ENCODE results near the gene SDF4. TPM values are rescaled to one million over a fixed set of nuclear protein-coding genes. Genes with fewer than 3 reads are reported as not detected.

The SDF4 gene
- total and polyA plus RNA-seq, 2 of the 13 experiments (the other 11 are each of a cell fraction or from before 2014, with no cell fraction given), result 80.8 to 107 TPM

DNA sequence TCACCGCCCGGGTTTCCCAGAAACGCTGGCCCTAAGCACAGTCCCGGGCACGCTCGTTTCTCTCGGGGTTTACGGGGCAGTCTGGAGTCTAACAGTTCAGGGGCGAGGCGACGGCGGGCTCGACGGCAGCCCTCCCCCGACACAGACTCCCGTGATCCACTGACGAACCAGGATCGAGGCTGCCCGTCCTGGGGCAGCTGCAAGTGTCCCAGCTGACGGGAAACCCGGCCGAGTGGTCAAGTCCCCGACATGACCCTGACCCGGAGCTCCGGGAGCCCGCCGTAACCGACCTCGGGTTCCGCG lies 41.4 kb upstream of the SDF4 start:
- in situ Hi-C loops (cut with HindIII; ENCODE audit: extremely low pct_ligation_motif_present, low pct_unique_long_range_greater_than_20kb) (no loop called here), intact Hi-C loops (cut with micrococcal nuclease; ENCODE audit: unreplicated experiment) (no loop called here)
- Histone ChIP-seq H3K4me2 (ENCODE audit: low read depth, low read length) (peak overlapping the region; percentile 94), H3K79me2 (ENCODE audit: insufficient read depth, low read length) (peaks cover 42% of the 10 kb centered on the region), H3K9ac (ENCODE audit: insufficient read depth, low read depth, low read length) (peak overlapping the region; percentile 94), H3K27ac (ENCODE audit: extremely low read length, insufficient read depth, low read length) (peak overlapping the region; percentile 64), H3K4me1 (ENCODE audit: insufficient read depth, low read length) (peaks cover 48% of the 10 kb centered on the region), H3K27me3 (ENCODE audit: control insufficient read depth in 1 of 2, insufficient read depth in 2 of 2, low read length in 2 of 2) (no peaks in the 10 kb centered on the region; a peak in 1 of 5 replicates), H3K9me3 (ENCODE audit: low read length) (no peaks in the 10 kb centered on the region), H4K20me1 (ENCODE audit: insufficient read depth, low read length) (peaks cover 21% of the 10 kb centered on the region; the same call in 1 of the 2 replicates), H2AFZ (ENCODE audit: low read length) (no peak overlapping the region), H3K36me3 (replicated peaks in 1 of 2; ENCODE audit: control insufficient read depth in 1 of 2, insufficient read depth in 2 of 2, low read length in 2 of 2) (peaks cover 4 to 13% of the 10 kb centered on the region in 2 experiments; a peak in 2 of 5 replicates), H3K4me3 (replicated peaks in 1 of 3; ENCODE audit: insufficient read depth in 1 of 3, low read depth in 2 of 3, low read length in 3 of 3) (peak overlapping the region; percentile 76 to 89 (median 82))
- ChIA-PET CTCF (ENCODE audit: low intra/inter-chr PET ratio, low total read pairs) (no interaction called here), POLR2A (interaction anchor here (0.7 to 2.2 kb wide), 13 partner anchors 9 to 272 kb away, joined by 3 to 11 read pairs (median 4); partner anchors contain the start of gene SDF4)
- FAIRE-seq (no peak), DNase-seq (ENCODE audit: low spot score) (no peak), ATAC-seq (no peak)
- no CpG with 5 or more reads among the region's 31 CpGs for WGBS (ENCODE audit: low lambda C conversion rate)
- BruUV-seq (replicated peaks), result no TSS peak
- no peak for TF ChIP-seq ZNF550 (CRISPR knock-in tag; IDR thresholded peaks at IDR 0.05; ENCODE audit: borderline replicate concordance)
- TF ChIP-seq PRDM4 (CRISPR knock-in tag; IDR thresholded peaks at IDR 0.05; ENCODE audit: borderline replicate concordance), result no peak
- TF ChIP-seq JUN (CRISPR knock-in tag; IDR thresholded peaks at IDR 0.05), result no peak
- TF ChIP-seq ZNF672 (CRISPR knock-in tag; IDR thresholded peaks at IDR 0.05), result 0 out of 2 replicates have a peak, but pooled peaks have one; percentile 17
- TF ChIP-seq ZEB1 (IDR thresholded peaks at IDR 0.05; ENCODE audit: insufficient replicate concordance, low read depth), result peak; percentile 6
- 0 out of 2 replicates have a peak, but pooled peaks have one; percentile 3 for TF ChIP-seq FOSL1 (CRISPR knock-in tag; IDR thresholded peaks at IDR 0.05; ENCODE audit: borderline replicate concordance)
- 0 out of 2 replicates have a peak, but pooled peaks have one; percentile 7 for TF ChIP-seq ZNF335 (CRISPR knock-in tag; IDR thresholded peaks at IDR 0.05)
- TF ChIP-seq ZNF430 (CRISPR knock-in tag; IDR thresholded peaks at IDR 0.05), result 0 out of 2 replicates have a peak, but pooled peaks have one; percentile 27
- TF ChIP-seq POLR2AphosphoS2 (IDR thresholded peaks at IDR 0.05; ENCODE audit: low read depth, low read length), result no peak
- TF ChIP-seq AGO2 (optimal IDR thresholded peaks at IDR 0.05; ENCODE audit: low read depth, low read length), result no peak
- TF ChIP-seq ZNF598 (CRISPR knock-in tag; IDR thresholded peaks at IDR 0.05; ENCODE audit: borderline replicate concordance), result peak; percentile 79; the same call in 1 of the 2 replicates
- no peak for TF ChIP-seq ZNF570 (CRISPR knock-in tag; IDR thresholded peaks at IDR 0.05; ENCODE audit: borderline replicate concordance)
- TF ChIP-seq HOXA5 (CRISPR knock-in tag; IDR thresholded peaks at IDR 0.05), result 0 out of 2 replicates have a peak, but pooled peaks have one; percentile 28
- TF ChIP-seq UBTF (CRISPR knock-in tag; IDR thresholded peaks at IDR 0.05), result peak; percentile 6; the same call in 1 of the 2 replicates
- 0 out of 2 replicates have a peak, but pooled peaks have one; percentile 23 for TF ChIP-seq ZNF235 (CRISPR knock-in tag; IDR thresholded peaks at IDR 0.05; ENCODE audit: borderline replicate concordance)
- 0 out of 2 replicates have a peak, but pooled peaks have one; percentile 7 for TF ChIP-seq SALL2 (CRISPR knock-in tag; IDR thresholded peaks at IDR 0.05)
- 0 out of 2 replicates have a peak, but pooled peaks have one; percentile 1 for TF ChIP-seq ZNF205 (CRISPR knock-in tag; IDR thresholded peaks at IDR 0.05)
- TF ChIP-seq BCL6 (CRISPR knock-in tag; IDR thresholded peaks at IDR 0.05), result 0 out of 2 replicates have a peak, but pooled peaks have one; percentile 4
- 0 out of 2 replicates have a peak, but pooled peaks have one; percentile 4 for TF ChIP-seq FOXO1 (CRISPR knock-in tag; IDR thresholded peaks at IDR 0.05)
